ENCODE data around the gene MEX3C. TPM values are rescaled to one million over a fixed set of nuclear protein-coding genes. Genes with fewer than 3 reads are reported as not detected.

MEX3C gene
- total and polyA plus RNA-seq, 2 of the 4 experiments (the other 2 are of a cell fraction): 26.0 to 50.9 TPM

- CTCF ChIA-PET: no interaction called here
- intact Hi-C loops (cut with micrococcal nuclease): no loop called here
- in situ Hi-C loops (cut with MboI; ENCODE audit: low sequenced_read_pairs): no loop called here
- no peak for ATAC-seq (ENCODE audit: low read depth)
- Histone ChIP-seq H2AK5ac (ENCODE audit: low read depth, low read length) (no peak overlapping the region), H3K36me3 (ENCODE audit: control insufficient read depth, insufficient read depth, low read length) (no peaks in the 10 kb centered on the region), H4K91ac (ENCODE audit: insufficient read depth, low read depth, low read length) (no peak overlapping the region), H3K9me3 (ENCODE audit: control insufficient read depth, insufficient read depth, low read length) (no peaks in the 10 kb centered on the region), H2AK9ac (replicated peaks; ENCODE audit: low read depth, low read length, poor library complexity) (no peak overlapping the region), H3K56ac (ENCODE audit: extremely low read depth, insufficient read depth, low read length) (no peak overlapping the region), H3K4ac (ENCODE audit: low read depth, low read length) (no peak overlapping the region), H3K18ac (ENCODE audit: low read depth, low read length) (no peak overlapping the region), H2BK120ac (ENCODE audit: low read depth, low read length) (no peak overlapping the region), H3K23ac (ENCODE audit: low read depth, low read length) (no peak overlapping the region), H2BK5ac (ENCODE audit: low read depth, low read length, poor library complexity, severe bottlenecking) (no peak overlapping the region), H2BK15ac (ENCODE audit: low read depth, low read length) (no peak overlapping the region), H3K14ac (replicated peaks; ENCODE audit: low read depth, low read length) (no peak overlapping the region), H3K79me1 (ENCODE audit: low read depth in 1 of 2, low read length in 2 of 2) (no peaks in the 10 kb centered on the region), H3K4me3 (ENCODE audit: insufficient read depth, low read depth, low read length) (no peak overlapping the region), H4K5ac (ENCODE audit: low read depth, low read length) (no peak overlapping the region), H3K9ac (ENCODE audit: low read depth, low read length) (no peak overlapping the region), H4K8ac (ENCODE audit: low read depth in 2 of 2, low read length in 2 of 2) (no peak overlapping the region), H2BK20ac (ENCODE audit: low read depth, low read length) (no peak overlapping the region), H3K4me2 (ENCODE audit: low read depth, low read length) (no peak overlapping the region), H4K20me1 (ENCODE audit: insufficient read depth, low read length) (no peaks in the 10 kb centered on the region), H3K4me1 (ENCODE audit: control insufficient read depth, insufficient read depth, low read length) (no peaks in the 10 kb centered on the region), H3K9me1 (ENCODE audit: insufficient read depth, low read length) (no peaks in the 10 kb centered on the region), H3K27me3 (ENCODE audit: control insufficient read depth, insufficient read depth, low read length) (no peaks in the 10 kb centered on the region), H2AFZ (replicated peaks; ENCODE audit: low read length, poor library complexity) (no peak overlapping the region), H3K27ac (ENCODE audit: insufficient read depth, low read length) (no peak overlapping the region)
- WGBS, 2 experiments (ENCODE audit: extremely low coverage in 2 of 2, insufficient read length in 1 of 2): 95% methylated on average over 5 of the region's 26 CpGs; no CpG with 5 or more reads in 1 of the 2 experiments
- dilution Hi-C loops (cut with HindIII; ENCODE audit: low sequenced_read_pairs, unreplicated experiment): no loop called here
- no TSS peak for BruUV-seq (replicated peaks)
- no peak for TF ChIP-seq RCOR1 (IDR thresholded peaks at IDR 0.05; ENCODE audit: insufficient replicate concordance, low read length)
- no peak for TF ChIP-seq MAZ (IDR thresholded peaks at IDR 0.05; ENCODE audit: borderline replicate concordance, low read depth, low read length)
- no peak for TF ChIP-seq NFE2L2 (IDR thresholded peaks at IDR 0.05; ENCODE audit: low read depth, low read length)
- no peak for DNase-seq
- POLR2A ChIA-PET (ENCODE audit: unreplicated experiment): no interaction called here
Measured at GRCh38 chr18:51151568-51152511, 45.6 kb downstream of the MEX3C start.
